GM12875 (cell line): Measurements from ENCODE around the gene KLC3.

Experiments
- H3K4me3 ChIP-seq: one replicate; pipeline ENCODE4 v1.5.1; 2011; ENCODE audit warnings: low read depth, low read length, control low read depth
- TF ChIP-seq, protein P1 (sequence below): IDR thresholded peaks from 2 replicates; pipeline ENCODE4 v1.5.1; 2011; ENCODE audit warnings: low read depth, mild to moderate bottlenecking, control low read depth, inconsistent platforms, low read length, moderate library complexity, borderline replicate concordance; ENCODE audit not compliant: insufficient read depth

The KLC3 gene

DNA sequence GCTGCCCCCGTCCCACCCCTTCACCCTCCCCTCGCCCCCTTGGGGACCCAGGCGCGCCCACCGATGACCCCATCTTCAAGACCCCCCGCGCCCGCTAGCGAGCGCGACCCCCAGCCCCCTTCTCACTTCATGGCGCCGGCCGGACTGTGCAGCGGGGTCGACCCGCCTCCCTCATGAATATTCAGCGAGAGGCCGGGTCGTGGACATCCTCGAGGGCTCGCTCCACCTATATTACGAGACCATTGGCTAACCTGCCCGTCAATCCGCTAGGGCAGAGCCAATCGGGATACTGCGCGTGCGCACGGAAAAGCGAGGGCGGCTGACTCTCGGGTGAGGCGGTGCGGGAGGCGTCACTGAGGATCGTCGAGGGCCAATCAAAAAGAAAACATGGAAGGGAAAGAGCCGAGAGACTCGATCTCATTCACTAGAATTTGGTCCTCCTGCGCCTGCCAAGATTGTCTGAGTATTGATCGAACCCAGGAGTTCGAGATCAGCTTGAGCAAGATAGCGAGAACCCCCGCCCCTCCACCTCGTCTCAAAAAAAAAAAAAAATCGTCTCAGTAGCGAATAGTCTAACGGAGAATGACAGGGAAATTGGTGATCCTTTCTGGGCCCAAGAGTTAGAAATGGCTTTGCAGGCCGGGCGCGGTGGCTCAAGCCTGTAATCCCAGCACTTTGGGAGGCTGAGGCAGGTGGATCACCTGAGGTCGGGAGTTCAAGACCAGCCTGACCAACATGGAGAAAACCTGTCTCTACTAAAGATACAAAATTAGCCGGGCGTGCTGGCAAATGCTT is 30.1 kb downstream of the KLC3 start, which contains the start of gene ERCC2:
Gene ERCC2, minus strand, starts transcription at position 164 of the 795 bp plus-strand sequence. Its CDS starts 33 bp downstream, at position 131.
- TF ChIP-seq, protein P1, sequence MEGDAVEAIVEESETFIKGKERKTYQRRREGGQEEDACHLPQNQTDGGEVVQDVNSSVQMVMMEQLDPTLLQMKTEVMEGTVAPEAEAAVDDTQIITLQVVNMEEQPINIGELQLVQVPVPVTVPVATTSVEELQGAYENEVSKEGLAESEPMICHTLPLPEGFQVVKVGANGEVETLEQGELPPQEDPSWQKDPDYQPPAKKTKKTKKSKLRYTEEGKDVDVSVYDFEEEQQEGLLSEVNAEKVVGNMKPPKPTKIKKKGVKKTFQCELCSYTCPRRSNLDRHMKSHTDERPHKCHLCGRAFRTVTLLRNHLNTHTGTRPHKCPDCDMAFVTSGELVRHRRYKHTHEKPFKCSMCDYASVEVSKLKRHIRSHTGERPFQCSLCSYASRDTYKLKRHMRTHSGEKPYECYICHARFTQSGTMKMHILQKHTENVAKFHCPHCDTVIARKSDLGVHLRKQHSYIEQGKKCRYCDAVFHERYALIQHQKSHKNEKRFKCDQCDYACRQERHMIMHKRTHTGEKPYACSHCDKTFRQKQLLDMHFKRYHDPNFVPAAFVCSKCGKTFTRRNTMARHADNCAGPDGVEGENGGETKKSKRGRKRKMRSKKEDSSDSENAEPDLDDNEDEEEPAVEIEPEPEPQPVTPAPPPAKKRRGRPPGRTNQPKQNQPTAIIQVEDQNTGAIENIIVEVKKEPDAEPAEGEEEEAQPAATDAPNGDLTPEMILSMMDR: no peak

DNA sequence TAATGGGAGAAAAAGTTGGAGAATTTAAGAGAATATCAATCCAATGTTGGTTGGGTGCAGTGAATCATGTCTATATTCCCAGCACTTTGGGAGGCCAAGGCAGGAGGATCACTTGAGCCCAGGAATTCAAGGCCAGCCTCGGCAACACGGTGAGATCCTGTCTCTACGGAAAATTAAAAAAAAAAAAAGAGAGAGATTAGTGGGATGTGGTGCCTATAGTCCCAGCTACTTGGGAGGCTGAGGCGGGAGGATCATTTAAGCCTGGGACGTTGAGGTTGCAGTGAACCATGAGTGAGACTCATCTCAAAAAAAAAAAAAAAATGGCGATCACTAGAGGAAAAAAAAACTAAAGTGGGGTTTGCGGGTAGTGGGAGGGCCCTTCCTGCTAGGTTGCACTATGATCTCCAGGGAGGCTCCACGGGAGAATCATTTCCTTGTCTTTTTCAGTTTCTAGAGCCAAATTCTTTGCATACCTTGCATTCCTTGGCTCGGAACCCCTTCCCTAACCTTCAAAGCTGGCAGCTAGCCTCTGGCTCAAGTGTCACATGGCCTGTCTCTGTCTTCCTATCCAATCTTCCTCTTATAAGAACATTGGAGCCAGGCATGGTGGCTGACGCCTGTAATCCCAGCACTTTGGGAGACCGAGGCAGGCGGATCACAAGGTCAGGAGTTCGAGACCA is 35.6 kb downstream of the KLC3 start:
- TF ChIP-seq, protein P1: no peak
- no peak overlapping the region for H3K4me3 ChIP-seq

More for the DNA sequence above, 30.1 kb downstream of the KLC3 start, which contains the start of gene ERCC2:
- H3K4me3 ChIP-seq: peak within 1 kb of the TSS; percentile 79

- no peak overlapping the region for H3K4me3 ChIP-seq
- TF ChIP-seq, protein P1: no peak
Measured at GRCh38 chr19:45380107-45380506, 39.6 kb downstream of the KLC3 start.

DNA sequence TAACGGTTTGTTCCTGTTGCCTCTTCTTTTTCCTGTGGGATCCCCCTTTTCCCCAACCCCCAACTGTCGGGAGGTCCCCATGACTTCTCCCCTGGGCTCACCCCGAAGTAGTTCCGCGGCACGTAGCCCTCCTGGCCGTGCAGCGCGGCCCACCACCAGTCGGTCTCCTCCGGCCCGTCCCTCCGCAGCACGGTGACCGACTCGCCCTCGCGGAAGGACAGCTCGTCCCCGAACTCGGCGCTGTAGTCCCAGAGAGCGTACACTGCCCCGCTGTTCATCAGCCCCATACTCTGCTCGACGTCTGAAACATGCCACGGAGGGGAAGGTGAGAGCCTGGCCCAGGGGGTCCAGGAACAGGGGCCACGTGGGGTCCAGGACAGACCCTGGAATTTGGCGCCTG is 41.9 kb downstream of the KLC3 start:
- TF ChIP-seq, protein P1: no peak

DNA sequence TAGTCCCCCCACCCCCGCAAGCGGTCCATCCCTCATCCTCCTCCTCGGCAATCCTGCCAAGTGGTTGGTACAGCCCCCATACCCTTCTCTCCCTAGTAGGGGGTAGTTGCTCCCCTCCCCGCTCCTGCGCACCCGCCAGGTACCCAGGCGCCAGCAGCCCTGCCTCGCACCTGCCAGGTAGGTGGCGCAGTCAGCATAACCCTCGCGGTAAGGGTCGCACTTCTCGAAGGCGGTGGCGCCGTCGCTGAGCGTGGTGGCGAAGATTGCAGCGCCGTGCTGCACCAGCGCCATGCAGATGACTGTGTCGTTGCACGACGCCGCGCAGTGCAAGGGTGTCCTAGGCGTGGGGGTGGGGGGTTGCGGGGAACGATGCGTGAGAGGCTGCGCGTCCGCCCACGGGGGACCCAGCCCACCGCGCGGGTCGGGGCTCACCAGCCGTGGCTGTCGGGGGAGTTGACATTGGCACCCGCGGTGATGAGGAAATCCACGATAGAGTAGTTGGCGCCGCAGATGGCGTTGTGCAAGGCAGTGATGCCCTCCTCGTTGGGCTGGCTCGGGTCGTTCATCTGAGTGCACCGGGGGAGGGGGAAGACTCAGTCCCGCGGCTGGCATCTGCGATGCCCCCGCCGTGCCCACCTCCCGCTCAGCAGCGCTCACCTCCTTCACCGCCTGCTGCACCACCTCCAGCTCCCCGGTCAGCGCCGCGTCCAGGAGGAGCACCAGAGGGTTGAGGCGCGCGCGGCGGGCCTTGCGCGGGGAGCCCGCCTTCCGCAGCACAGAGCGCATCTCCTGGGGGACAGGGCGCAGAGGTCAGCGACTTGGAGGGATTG is 45.1 kb downstream of the KLC3 start:
- TF ChIP-seq, protein P1: no peak
- H3K4me3 ChIP-seq: no peak overlapping the region

More for the DNA sequence above, 41.9 kb downstream of the KLC3 start:
- no peak overlapping the region for H3K4me3 ChIP-seq

DNA sequence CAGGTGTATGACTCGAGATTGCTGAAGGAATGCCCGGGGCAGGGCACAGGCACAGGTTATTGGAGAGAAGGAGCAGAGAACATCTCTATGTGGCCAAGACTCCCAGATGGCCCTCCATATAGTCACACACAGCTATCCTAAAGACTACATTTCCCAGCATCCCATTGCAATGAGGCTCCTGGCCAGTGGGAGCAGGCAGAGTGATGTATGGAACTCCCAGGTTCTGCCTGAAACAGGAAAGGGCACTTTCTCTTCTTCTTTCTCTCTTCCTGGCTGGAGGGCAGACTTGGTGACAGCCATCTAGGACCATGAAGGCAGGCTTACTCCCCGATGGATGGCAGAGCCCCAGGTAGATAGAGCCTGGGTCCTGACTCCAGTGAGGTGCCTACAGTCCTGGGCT is 50.8 kb downstream of the KLC3 start:
- H3K4me3 ChIP-seq: no peak overlapping the region
- TF ChIP-seq, protein P1: no peak
